GM13977 (cell line): Measurements from ENCODE around the gene TAPBPL.

Source experiments
- DNase-seq: peaks from one replicate; pipeline ENCODE4 v3.0.0; 2012; ENCODE audit warnings: low spot score
- in situ Hi-C: fragments of 300-500 bp; cut with MboI; formaldehyde crosslinking; loops from one replicate; pipeline ENCODE4 v1.12.0; 2022; ENCODE audit warnings: low sequenced_read_pairs, low pct_unique_long_range_greater_than_20kb, mixed read lengths, inconsistent platforms; ENCODE audit not compliant: unreplicated experiment
- TF ChIP-seq, protein P1 (sequence below): IDR thresholded peaks from 2 replicates; pipeline ENCODE4 v1.5.1; 2012; ENCODE audit warnings: mild to moderate bottlenecking, control low read depth; ENCODE audit not compliant: insufficient read depth; ENCODE audit errors: extremely low read depth, missing control alignments

Gene TAPBPL

DNA sequence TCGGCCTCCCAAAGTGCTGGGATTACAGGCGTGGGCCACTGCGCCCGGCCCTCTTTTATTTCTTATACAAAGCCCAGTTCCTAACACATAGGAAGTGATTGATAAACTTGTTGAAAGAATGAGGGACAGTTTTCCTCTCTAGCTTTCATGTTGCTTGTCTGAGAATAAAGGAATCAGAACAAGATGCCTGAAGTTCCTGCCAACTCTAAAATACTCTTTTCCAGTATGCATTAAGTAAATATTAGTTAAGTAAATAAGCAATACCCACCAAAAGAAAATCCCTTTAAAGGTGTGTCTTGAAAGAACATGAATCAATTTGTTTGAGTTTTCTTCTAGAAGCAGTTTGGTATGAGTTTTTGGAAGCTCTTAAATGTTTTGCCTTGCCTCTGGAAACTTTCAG is 31.5 kb upstream of the TAPBPL start:
- TF ChIP-seq, protein P1, sequence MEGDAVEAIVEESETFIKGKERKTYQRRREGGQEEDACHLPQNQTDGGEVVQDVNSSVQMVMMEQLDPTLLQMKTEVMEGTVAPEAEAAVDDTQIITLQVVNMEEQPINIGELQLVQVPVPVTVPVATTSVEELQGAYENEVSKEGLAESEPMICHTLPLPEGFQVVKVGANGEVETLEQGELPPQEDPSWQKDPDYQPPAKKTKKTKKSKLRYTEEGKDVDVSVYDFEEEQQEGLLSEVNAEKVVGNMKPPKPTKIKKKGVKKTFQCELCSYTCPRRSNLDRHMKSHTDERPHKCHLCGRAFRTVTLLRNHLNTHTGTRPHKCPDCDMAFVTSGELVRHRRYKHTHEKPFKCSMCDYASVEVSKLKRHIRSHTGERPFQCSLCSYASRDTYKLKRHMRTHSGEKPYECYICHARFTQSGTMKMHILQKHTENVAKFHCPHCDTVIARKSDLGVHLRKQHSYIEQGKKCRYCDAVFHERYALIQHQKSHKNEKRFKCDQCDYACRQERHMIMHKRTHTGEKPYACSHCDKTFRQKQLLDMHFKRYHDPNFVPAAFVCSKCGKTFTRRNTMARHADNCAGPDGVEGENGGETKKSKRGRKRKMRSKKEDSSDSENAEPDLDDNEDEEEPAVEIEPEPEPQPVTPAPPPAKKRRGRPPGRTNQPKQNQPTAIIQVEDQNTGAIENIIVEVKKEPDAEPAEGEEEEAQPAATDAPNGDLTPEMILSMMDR = no peak
- DNase-seq = no peak
- in situ Hi-C loops = loop anchor here (5.0 to 10.0 kb wide), 2 partner anchors 42 to 114 kb away; partner anchors contain the start of gene GAPDH

- TF ChIP-seq, protein P1 = peak; percentile 85
- peak; percentile 79 for DNase-seq
- in situ Hi-C loops = loop anchor here (5.0 to 10.0 kb wide), 2 partner anchors 39 to 111 kb away; partner anchors contain the start of gene GAPDH
Observed at GRCh38 chr12:6423267-6424007, 28.4 kb upstream of the TAPBPL start.

DNA sequence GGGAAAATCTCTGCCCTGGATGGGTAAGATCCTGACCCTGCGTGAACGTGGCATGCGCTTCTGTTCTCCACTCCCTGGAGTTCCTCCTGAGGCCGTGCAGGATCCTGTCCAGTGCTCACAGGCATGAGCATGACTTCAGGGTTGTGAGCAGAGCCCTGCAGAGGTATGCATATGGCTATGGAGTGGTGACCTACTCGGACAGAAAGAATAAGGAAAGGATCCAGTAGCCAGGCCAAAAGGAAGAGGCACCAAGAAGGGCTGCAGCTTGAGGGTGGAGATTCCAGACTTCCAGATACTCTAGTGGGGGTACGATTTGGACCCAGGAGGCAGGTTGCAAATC is 27.9 kb upstream of the TAPBPL start:
- no peak for DNase-seq
- TF ChIP-seq, protein P1 = no peak
- in situ Hi-C loops = loop anchor here (5.0 to 10.0 kb wide), 2 partner anchors 38 to 111 kb away; partner anchors contain the start of gene GAPDH

DNA sequence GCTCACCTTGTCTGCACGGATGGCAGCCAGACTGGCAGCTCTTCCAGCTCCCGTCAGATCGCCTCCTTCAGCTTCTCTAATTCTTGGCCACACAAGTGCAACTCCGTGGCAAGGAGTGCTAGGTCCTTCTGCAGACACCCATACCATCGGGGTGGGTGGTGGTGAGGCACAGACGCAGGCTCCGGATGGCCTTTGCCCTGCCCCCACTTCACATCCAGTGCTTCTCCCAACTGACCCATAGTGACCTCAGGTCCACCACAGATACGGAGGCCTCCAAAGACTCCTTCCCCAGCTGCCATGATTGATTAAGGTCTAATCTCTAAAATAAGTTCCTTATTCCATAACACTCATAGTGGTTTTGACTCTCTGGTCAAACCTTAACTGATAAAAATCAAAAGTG is 27.0 kb upstream of the TAPBPL start:
- no peak for DNase-seq
- in situ Hi-C loops = loop anchor here (5.0 to 10.0 kb wide), 2 partner anchors 37 to 110 kb away; partner anchors contain the start of gene GAPDH
- TF ChIP-seq, protein P1 = no peak

DNA sequence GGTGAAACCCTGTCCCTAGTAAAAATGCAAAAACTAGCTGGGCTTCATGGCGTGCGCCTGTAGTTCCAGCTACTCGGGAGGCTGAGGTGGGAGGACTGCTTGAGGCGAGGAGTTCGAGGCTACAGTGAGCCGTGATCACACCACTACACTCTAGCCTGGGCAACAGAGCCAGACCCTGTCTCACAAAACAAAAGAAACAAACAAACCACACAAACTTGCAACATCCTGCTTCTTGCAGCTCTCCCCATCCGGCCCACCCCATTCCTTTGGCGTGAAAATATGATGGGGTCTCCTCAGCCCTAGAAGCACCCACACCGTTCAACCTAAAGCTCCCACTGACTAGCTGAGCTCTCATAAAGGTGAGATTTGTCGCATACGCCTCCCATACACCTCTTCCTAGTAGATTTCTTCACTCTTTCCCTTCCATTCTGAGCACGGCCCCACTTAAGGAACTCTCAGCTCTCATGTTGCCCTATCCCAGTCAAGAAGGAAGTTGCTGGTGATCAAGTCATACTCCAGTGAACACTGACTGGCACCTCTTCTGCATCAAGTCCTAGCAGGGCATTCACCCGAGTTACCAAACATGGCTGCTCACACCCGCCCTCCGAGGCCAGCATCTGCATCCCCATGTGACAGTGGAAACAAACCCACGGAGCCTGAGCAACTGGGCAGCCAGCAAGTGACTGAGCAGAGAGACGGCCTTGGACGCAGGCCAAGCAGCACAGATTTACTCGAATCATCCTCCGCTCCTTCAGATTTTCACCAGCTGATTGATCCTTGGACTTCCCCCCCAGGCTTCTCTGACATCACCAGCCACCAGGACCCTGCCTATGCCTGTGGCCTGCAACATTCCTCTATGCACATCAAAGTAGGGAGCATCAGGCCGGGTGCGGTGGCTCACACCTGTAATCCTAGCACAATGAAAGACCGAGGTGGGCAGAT is 26.0 kb upstream of the TAPBPL start:
- TF ChIP-seq, protein P1 = no peak
- DNase-seq = no peak
- in situ Hi-C loops = loop anchor here (10.0 kb wide), 1 partner anchor 109 kb away; the partner anchor contains the start of gene GAPDH
